RKO (cell line): ENCODE results near the gene GLG1.
"Not testable (repeated sequence)": the region's sequence is repeated elsewhere in the genome, so short reads cannot be mapped to it uniquely, and the experiment has no call there.

Source experiments
- DNase-seq: peaks from one replicate; pipeline ENCODE4 v3.0.0-alpha.2; 2016; ENCODE audit warnings: low spot score

The GLG1 gene

DNA sequence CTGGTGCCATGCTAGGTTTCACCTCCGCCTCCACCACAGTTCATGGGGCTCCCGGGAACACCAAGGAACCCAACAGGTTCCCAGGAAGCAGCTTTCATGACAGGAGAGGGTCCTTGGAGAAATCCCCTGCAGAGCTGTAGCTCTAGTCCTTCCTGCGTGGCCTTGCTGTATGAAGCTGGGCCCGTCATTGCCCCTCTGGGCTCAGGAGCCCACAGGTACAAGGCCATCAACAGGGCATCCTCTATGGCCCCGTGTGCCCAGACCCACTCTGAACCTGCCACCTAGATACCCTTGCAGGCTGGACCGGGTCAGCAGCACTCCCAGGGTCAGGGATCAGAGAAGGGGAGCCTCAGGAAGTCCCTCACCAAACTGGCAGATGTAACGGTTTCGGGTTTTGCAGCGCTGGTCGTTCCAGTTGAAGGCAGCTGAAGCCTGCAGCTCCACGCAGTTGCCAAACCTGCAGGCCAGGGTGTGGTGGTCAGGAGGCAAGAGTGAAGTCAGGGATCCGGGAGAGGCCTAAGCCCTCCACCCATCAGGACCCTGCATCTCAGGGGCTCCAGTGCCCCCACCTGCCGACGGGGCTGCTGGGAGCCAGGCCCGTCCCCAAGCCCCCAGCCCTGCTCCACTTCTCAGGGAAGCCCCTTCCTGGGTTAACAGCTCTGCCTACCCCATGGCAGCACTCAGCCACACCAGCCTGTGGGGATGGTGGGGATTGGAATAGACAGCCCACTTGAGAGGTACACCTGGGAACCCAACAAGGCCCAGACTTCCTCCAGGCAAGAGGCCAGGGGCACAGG lies 197.5 kb downstream of the GLG1 start:
- DNase-seq, result not testable (repeated sequence)

DNA sequence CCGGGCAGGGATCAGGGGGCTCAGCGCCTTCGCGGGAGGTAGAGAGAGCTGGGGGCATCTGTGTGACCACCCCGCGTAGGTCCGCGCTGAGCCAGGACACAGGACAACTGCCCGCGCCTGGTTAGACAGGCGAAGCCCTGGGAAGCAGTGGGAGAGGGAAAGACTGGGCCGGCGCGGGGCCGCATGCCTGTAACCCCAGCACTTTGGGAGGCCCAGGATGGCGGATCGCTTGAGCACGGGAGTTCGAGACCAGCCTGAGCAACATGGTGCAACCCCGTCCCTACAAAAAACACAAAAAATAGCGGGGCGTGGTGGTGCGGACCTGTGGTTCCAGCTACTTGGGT lies 199.6 kb downstream of the GLG1 start:
- DNase-seq, result not testable (repeated sequence)

DNA sequence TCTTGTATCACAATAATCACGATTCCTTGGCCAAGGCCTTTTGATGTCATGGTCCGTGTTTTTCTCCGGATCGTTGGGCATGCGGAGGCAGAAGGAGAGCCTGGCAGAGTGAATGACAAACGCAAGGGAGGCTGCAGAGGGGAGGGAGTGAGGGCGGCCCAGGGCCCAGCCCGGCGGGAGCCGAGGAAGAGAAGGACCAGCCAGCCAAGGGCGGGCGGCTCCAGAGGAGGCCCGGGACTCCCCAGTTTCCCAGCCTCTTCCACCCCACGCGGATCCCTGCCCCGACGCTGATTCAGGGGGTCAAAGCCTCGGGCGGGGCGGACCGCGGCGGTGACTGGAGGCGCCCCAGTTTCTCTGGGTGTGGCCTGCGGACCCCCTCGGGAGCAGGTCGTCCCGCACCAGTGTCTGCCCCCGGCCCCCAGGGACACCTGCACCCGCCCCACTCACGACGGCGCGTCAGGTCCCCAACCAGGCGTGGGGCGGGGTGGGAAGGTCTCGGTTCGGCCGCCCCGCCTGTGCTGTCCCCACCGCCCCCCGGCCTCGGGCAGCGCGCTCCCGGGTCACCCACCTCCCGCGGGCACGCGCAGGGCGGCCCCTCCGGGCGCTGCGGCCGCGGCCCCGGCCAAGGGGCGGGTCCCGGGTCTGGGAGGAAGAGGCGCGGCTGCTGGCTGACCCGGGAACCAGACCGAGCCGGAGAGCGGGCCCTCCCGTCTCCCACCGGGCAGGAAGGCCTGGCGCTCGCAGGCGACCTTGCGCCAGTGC lies 200.1 kb downstream of the GLG1 start:
- DNase-seq, result not testable (repeated sequence)

DNA sequence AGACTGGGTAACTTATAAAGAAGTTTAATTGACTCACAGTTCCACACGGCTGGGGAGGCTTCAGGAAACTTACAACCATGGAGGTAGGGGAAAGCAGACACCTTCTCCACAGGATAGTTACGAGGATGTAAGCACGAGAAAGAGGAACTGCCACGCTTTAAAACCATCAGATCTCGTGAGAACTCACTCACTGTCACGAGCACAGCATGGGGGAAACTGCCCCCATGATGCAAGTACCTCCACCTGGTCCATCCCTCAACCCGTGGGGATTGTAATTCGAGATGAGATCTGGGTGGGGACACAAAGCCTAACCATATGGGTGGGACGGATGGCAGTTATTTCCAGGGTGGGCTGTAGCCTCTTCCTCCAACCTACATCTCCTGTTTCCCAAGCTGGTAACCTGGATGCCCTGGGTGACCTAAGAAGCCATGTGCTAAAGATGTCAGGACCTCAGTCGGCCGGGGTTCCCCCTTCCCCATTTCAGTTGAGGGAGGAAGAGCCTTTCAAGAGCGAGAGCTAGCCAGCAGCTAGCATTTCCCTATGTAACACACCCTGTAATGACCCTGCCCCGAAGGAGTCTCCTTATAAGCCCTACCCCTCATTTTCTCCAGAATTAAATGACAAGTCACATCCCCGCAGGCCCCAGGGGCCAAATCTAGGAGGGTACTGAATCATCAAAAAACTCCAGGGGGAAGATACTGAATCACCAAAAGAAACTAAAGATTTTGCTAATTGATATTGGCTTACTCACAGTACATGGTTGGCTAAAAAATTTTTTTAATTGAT lies 202.6 kb downstream of the GLG1 start:
- not testable (repeated sequence) for DNase-seq

DNA sequence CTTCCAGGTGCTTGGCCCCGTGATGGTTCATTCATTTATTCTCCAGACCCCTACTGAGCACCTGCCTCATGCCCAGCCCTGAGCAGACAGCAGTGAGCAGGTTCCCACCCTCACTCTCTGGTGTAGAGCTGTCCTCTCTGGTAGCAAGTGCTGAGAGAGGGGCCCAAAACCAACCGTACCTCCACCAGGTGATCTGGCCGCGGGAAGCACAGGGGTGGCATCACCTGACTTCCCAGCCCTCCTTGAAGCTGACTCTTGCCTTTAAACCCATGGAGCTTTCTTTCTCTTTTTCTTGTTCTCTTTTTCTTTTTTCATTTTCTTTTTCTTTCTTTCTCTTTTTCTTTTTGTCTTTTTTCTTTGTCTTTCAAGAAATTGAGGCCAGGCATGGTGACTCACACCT lies 206.7 kb downstream of the GLG1 start:
- not testable (repeated sequence) for DNase-seq

- DNase-seq, result not testable (repeated sequence)
Measured at GRCh38 chr16:74398212-74398895, 208.6 kb downstream of the GLG1 start.
